NCI-H82 treated with DMSO at 0.1 percent for 48 hours (cell line): Measurements from ENCODE around the gene SIRT5.
A peak's percentile ranks its signal among the peaks of the same experiment; 100 is the strongest.

ENCODE experiments used
- DNase-seq: peaks from one replicate; lab custom pipeline; 2025; ENCODE audit not compliant: unreplicated experiment; lab: John Stamatoyannopoulos, UW

SIRT5 gene

DNA sequence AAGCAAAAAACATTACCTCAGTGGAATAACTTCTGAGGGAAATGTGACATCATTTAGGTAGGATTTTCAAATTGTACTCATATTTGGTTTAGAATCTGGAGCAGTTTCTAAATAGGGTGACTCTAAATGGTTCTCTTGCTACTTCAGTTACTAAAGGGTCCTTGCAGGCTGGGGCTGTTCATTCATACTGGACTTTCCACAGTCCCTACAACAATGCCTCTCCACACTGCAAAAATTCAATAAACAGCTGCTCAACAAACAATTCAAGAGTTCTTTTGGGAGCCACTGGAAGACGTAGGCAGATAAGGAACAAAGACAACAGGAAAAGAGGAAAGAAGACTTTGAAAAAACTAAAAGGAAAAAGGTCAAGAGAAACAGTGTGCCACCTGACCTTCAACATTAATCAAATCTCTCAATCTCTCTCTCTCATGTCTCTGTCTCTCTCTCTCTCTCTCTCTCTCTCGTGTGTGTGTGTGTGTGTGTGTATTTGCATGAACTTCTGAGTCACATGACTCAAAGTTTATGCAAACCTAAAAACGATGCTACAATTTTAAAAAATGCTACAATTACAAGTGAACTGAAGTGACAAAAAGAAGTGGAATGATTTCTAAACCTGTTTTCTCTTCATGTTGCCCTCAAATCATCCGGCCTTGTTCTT is 55.2 kb downstream of the SIRT5 start:
- no peak for DNase-seq

GRCh38 chr6:13630499-13630898 is 56.1 kb downstream of the SIRT5 start:
- DNase-seq, result no peak

DNA sequence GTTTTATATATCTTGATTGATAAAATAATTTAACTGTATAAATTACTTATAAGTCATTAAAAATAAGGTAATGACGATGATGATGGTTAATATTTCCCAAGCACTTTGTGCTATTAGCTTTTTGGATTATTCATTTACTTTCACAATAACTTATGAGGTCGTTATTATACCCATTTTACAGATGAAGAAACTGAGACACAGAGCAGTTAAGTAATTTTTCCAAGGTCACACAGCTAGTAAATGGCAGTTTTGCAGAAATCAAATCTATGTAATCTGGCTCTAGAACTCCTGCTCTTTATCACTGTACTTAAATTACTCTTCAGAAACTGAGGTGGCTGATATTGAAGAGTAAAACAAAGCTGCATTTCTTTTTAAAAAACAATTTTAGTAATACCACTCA is 58.9 kb downstream of the SIRT5 start:
- no peak for DNase-seq

- DNase-seq, result no peak
Measured at GRCh38 chr6:13635948-13636658, 61.7 kb downstream of the SIRT5 start.

GRCh38 chr6:13638014-13638413 is 63.6 kb downstream of the SIRT5 start:
- DNase-seq, result no peak

DNA sequence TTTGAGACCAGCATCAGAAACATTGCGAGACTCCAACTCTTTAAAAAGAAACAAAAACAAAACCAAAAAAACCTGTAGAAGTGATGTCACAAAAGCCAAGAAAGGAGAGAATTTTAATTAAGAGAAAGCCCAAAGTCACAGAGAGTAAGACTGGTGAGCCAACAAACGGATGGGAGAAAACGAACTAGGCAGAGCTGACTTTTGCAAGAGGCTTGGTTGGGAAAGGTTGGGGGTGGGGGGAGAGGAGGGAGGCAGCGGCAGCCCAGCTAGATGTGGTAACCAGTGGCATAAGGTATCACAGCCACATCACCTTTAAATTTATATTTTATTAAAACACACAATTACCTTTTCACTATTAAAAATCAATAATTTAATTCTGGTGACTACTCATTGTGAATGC is 64.2 kb downstream of the SIRT5 start:
- no peak for DNase-seq

DNA sequence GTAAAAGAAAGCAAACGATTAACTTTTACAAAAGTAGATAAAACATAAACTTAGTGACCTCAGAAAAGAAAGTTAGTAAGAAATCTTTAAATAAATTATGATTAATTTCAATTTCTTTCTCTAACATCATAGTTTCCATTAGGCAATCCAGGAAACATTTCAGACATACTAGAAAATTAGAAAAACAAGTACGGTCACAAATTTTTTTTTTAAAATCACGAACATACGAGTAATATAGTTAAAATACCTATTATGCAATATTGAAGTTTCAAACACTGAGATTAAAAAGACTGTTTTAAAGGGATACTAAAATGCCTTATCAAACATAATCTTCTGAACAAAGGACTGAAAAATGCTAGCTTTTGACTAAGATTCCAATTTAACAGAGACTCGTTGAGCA is 66.9 kb downstream of the SIRT5 start:
- DNase-seq, result no peak

GRCh38 chr6:13643125-13643524 is 68.7 kb downstream of the SIRT5 start:
- DNase-seq, result no peak

DNA sequence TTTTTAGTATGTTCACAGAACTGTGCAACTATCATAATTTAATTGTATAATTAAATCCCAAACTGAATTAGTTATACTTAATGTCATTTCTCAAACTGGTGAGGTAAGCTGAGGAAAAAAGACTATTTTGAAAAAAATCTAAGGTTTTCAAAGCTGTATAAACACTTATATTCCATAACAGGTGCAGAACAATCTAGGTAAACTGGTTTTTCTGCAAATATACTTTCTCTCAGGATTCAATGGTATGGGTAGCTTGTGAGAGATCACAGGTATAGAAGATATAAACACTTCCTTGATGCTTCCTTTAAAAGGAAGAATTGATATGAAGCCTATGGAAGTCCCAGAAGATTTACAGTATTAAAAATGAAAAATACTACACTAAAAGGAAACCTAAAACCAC is 74.4 kb downstream of the SIRT5 start:
- DNase-seq, result no peak

DNA sequence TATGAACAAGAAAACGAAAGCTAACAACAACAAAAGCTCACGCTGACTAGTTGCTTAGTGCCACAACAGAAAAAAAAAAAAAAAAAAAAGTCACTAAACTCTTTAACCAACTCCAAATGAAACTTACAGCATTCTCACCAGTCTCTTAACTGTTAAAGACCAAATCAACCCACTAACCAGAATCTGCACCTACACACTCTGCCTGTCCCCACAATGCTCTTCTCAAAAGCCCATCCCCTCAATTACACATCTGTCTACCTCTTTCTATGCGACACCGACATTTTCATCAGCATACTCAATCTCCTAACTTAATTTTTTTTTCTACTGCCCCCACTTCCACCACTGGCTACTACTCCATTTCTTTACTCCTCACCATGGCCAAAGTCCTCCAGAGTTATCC is 75.0 kb downstream of the SIRT5 start:
- DNase-seq, result no peak

DNA sequence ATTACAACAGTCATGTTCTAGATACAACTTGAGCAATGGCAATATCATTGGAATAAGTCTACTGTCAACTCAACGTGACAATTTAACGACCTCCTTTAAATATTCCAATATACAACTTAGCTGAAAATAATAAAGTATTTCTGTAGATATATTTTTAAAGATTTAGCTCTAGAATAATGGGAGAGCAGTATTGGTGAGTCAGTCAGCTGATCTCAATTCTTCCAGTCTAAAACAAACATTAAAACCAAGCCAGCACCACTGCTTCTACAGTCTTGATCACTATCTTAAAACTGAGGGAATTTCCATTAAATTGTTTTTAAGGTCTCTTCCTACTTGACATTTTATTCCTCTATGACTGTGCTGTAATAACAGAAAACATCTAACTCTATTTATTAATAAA is 78.9 kb downstream of the SIRT5 start:
- no peak for DNase-seq

DNA sequence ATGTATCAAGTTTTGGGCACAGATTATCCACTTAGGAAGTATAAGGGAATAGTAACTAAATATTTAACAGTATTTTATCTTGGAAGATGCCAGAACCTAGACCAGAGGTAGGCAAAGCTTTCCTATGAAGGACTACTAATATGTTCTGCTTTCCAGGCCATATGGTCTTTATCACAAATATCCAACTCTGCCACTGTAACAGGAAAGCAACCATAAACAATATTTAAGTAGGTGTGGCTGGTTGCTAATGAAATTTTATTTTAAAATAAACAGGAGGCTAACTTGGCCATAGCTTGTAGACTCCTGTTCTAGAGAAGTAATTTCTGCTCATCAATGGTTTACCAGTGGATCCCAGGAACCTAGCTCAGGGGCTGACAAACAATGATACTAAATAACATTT is 80.1 kb downstream of the SIRT5 start:
- no peak for DNase-seq

DNA sequence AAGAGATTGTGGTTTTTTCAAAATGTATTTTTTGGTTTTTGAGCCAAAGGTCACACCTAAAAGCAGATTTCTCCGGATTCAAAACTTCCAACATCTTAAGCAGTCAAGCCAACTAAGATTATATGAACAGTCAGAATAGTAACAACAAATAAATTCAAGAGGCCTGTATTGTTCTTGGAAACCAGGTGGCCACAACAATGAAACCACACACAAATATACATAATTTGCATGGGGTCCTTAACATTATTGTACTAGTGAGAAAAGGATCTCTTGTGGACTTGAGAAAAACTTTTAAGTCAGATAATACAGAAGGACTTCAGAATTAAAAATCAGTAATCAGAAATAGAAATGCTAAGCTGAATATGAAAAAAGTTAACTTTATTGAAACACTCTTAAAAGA is 81.3 kb downstream of the SIRT5 start:
- no peak for DNase-seq

DNA sequence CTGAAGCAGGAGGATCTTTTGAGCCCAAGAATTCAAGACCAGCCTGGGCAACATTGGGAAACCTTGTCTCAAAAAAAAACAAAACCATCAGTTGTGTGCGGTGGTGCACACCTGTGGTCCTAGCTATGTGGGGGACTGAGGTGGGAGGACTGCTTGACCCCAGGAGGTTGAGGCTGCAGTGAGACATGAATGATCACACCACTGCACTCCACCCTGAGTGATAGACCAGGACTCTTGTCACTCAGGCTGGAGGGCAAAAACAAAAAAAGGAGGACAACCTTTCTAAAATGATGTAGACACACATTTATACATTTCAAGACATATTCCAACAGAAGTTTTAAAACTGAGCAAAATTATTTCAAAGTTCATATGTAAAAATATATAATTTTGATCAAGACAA is 85.9 kb downstream of the SIRT5 start:
- DNase-seq, result no peak

GRCh38 chr6:13660893-13661292 is 86.5 kb downstream of the SIRT5 start:
- no peak for DNase-seq

DNA sequence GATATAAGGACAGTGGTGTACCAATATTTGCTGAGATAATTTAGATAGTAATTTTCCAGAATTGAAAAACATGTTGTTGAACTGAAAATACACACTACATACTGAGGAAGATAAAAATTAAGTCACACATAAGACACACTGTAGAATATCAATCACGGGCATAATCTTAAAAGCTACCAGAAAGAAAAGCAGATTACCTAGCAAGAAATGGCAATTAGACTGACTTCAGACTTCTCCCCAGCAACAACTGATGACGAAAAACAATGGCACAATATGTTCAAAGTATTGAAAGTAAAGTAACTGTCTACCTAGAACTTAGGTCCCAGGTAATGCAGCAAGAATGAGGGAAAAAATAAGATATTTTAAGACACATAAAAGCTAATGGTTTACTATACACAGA is 87.2 kb downstream of the SIRT5 start:
- peak; percentile 32 for DNase-seq

GRCh38 chr6:13662651-13663334 is 88.4 kb downstream of the SIRT5 start:
- DNase-seq, result no peak

- DNase-seq, result no peak
Measured at GRCh38 chr6:13663986-13664385, 89.6 kb downstream of the SIRT5 start.
